Activated CD8-positive, alpha-beta T cell treated with anti-CD3 and anti-CD28 coated beads for 36 hours (primary cell): ENCODE data around the gene DPP6. TPM values are rescaled to one million over a fixed set of nuclear protein-coding genes. Genes with fewer than 3 reads are reported as not detected.
"Not testable (repeated sequence)": the region's sequence is repeated elsewhere in the genome, so short reads cannot be mapped to it uniquely, and the experiment has no call there.

ENCODE experiments used
- ATAC-seq: fragments of 200-7000 bp; cut with Tn5 transposase; one replicate; pipeline ENCODE4 v1.10.0; 2021; ENCODE audit warnings: mild to moderate bottlenecking, moderate library complexity
- CTCF ChIA-PET: fragments of 350-600 bp; sonication (Branson Sonifier 250); formaldehyde crosslinking; loops from one replicate; lab custom pipeline; 2021; ENCODE audit warnings: antibody characterized with exemption; lab: Charles Lee
- POLR2A ChIA-PET: fragments of 350-600 bp; sonication (Branson Sonifier 250); formaldehyde crosslinking; loops from one replicate; lab custom pipeline; 2021; ENCODE audit warnings: antibody characterized with exemption; lab: Charles Lee
- DNase-seq: peaks from one replicate; pipeline ENCODE4 v3.0.0-alpha.2; 2020
- H3K27ac Mint-ChIP-seq: one replicate; pipeline ENCODE4 v1.8.0; 2021; ENCODE audit warnings: mild to moderate bottlenecking, mixed read lengths
- H3K27me3 Mint-ChIP-seq: one replicate; pipeline ENCODE4 v1.8.0; 2021; ENCODE audit warnings: mixed read lengths
- H3K36me3 Mint-ChIP-seq: one replicate; pipeline ENCODE4 v1.8.0; 2021; ENCODE audit warnings: low read depth, mixed read lengths
- H3K4me1 Mint-ChIP-seq: one replicate; pipeline ENCODE4 v1.8.0; 2021; ENCODE audit warnings: low read depth, mixed read lengths
- H3K4me3 Mint-ChIP-seq: one replicate; pipeline ENCODE4 v1.8.0; 2021; ENCODE audit warnings: mild to moderate bottlenecking, moderate library complexity, mixed read lengths
- H3K9me3 Mint-ChIP-seq: one replicate; pipeline ENCODE4 v1.8.0; 2021; ENCODE audit warnings: mixed read lengths
- intact Hi-C: fragments of 100-400 bp; cut with micrococcal nuclease; formaldehyde crosslinking; loops from one replicate; pipeline ENCODE4 v1.10.0; 2022
- total RNA-seq, 2 experiments: library from RNA; stranded (reverse); gene quantifications; one replicate each; pipeline ENCODE4 v1.2.3, GENCODE V29; 2021
- TF ChIP-seq, protein P1 (sequence below): fragments of 200-600 bp; IDR thresholded peaks from one replicate; pipeline ENCODE4 v1.8.0; 2022; ENCODE audit warnings: antibody characterized with exemption, mild to moderate bottlenecking

Gene DPP6
- total RNA-seq, 2 experiments from 2014 or later: not detected

DNA sequence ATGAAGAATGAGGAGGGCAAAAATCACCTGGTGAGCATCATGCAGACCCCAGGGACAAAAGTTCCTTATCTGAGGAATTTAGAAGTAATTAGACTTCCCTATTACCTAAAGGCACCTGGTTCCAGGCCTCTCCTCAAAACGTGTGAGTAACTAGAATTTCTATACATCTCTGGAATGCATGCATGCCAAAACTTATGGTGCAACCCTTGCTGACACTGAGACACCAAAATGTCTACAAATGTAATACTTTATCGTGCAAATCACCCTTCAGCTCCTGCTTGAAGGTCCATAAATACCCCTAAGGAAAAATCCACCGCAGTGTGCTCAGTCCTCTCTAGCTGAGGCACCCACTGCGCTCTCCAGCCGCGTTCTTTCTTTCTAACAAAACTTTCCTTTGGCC, 866.5 kb downstream of the DPP6 start:
- CTCF ChIA-PET: interaction anchor here (1.0 to 2.9 kb wide), 2 partner anchors 9 to 35 kb away, joined by 3 to 21 read pairs; no protein-coding TSS in a partner anchor
- intact Hi-C loops: no loop called here
- POLR2A ChIA-PET: no interaction called here
- DNase-seq: no peak
- Mint-ChIP-seq H3K27ac (no peak overlapping the region), H3K36me3 (no peaks in the 10 kb centered on the region), H3K4me3 (no peak overlapping the region), H3K9me3 (no peaks in the 10 kb centered on the region), H3K4me1 (peaks cover 4% of the 10 kb centered on the region), H3K27me3 (peaks cover 12% of the 10 kb centered on the region)
- ATAC-seq: no peak
- TF ChIP-seq, protein P1, sequence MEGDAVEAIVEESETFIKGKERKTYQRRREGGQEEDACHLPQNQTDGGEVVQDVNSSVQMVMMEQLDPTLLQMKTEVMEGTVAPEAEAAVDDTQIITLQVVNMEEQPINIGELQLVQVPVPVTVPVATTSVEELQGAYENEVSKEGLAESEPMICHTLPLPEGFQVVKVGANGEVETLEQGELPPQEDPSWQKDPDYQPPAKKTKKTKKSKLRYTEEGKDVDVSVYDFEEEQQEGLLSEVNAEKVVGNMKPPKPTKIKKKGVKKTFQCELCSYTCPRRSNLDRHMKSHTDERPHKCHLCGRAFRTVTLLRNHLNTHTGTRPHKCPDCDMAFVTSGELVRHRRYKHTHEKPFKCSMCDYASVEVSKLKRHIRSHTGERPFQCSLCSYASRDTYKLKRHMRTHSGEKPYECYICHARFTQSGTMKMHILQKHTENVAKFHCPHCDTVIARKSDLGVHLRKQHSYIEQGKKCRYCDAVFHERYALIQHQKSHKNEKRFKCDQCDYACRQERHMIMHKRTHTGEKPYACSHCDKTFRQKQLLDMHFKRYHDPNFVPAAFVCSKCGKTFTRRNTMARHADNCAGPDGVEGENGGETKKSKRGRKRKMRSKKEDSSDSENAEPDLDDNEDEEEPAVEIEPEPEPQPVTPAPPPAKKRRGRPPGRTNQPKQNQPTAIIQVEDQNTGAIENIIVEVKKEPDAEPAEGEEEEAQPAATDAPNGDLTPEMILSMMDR: no peak

DNA sequence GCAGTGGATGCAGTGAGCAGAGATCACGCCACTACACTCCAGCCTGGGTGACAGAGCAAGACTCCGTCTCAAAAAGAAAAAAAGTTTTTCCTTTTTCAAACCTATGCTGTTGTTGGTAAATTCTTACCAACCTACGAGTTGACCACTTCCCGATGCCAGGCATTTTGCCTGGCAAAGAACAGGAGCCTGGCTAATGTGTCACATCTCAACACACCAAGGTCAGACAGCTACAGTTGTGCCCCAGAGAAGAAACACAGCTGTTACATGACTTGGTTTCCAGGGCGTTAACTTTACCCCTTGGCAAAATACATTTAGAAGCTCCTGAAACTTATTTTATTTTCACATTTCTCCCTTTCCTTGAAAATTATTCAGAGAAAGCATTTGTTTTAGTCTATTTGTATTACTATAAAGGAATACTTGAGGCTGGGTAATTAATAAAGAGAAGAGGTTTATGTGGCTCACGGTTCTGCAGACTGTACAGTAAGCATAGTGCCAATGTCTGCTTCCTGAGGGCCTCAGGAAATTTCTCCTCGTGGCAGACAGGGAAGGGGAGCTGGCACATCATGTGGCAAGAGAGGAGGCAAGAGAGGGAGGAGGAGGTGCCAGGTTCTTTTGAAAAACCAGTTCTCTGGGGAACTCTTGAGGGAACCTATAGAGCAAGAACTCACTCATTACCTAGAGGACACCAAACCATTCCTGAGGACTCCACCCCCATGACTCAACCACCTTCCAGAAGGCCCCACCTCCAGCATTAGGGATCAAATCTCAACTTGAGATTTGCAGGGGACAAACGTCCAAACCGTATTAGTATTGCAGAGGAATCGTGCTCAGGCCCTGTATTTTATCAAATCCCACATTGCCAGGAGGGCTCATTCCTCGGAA, 867.4 kb downstream of the DPP6 start:
- CTCF ChIA-PET: interaction anchor here (1.0 to 2.9 kb wide), 2 partner anchors 8 to 34 kb away, joined by 3 to 21 read pairs; no protein-coding TSS in a partner anchor

DNA sequence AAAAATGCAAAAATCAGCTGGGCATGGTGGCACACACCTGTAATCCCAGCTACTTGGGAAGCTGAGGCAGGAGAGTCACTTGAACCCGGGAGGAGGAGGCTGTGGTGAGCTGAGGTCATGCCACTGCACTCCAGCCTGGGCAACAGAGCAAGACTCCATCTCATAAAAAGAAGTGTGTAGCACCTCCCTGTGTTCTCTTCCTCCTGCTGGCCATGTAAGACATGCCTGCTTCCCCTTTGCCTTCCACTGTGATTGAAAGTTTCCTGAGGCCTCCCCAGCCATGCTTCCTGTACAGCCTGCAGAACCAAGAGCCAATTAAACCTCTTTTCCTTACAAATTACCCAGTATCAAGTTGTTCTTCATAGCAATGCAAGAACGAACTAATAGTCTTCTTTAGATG, 870.3 kb downstream of the DPP6 start:
- ATAC-seq, POLR2A ChIA-PET, DNase-seq: not testable (repeated sequence)

More for the DNA sequence above, 867.4 kb downstream of the DPP6 start:
- ATAC-seq: no peak
- intact Hi-C loops: loop anchor here (10.0 kb wide), 1 partner anchor 285 kb away; no protein-coding TSS in a partner anchor
- Mint-ChIP-seq H3K36me3 (no peaks in the 10 kb centered on the region), H3K27me3 (peaks cover 9% of the 10 kb centered on the region), H3K27ac (no peak overlapping the region), H3K9me3 (no peaks in the 10 kb centered on the region), H3K4me1 (peaks cover 1% of the 10 kb centered on the region), H3K4me3 (no peak overlapping the region)
- DNase-seq: no peak
- POLR2A ChIA-PET: no interaction called here
- TF ChIP-seq, protein P1: no peak

DNA sequence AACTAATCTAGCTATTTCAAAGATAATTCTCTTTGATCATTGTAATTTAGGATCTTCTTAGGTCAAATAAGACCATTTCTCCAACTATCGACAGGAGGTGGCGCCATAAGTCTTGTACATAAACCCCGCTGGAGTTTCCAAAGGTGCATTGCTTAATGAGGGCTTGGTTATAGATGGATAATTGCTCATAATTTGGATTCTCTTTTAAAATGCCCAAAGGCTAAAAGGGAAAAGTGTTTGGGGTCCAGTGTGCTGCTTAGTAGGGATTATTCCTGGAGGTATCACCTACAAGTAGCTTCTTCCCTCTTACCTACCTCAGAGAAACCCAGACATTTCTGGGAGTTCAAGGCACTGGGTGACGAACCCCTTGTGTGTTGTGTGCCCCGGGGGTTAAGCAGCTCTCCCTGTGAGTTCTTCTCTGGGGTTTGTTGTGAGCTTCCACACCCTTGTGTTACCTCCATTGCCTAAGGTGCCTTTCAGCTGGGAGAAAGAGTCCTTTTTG, 875.5 kb downstream of the DPP6 start:
- Mint-ChIP-seq H3K9me3 (no peaks in the 10 kb centered on the region), H3K4me1 (peaks cover 20% of the 10 kb centered on the region), H3K27ac (peak overlapping the region; percentile 99), H3K27me3 (no peaks in the 10 kb centered on the region), H3K4me3 (peak overlapping the region; percentile 83), H3K36me3 (peaks cover 5% of the 10 kb centered on the region)
- CTCF ChIA-PET: interaction anchor here (0.6 to 4.6 kb wide), 56 partner anchors 9 to 676 kb away, joined by 3 to 155 read pairs (median 4); no protein-coding TSS in a partner anchor
- POLR2A ChIA-PET: interaction anchor here (0.6 to 2.1 kb wide), 9 partner anchors 12 to 371 kb away, joined by 3 to 9 read pairs (median 4); partner anchors contain the start of gene INSIG1
- intact Hi-C loops: loop anchor here (5.0 to 10.0 kb wide), 4 partner anchors 80 to 435 kb away; partner anchors contain the start of gene INSIG1
- DNase-seq: peak; percentile 94
- peak; percentile 67 for ATAC-seq
- TF ChIP-seq, protein P1: peak; percentile 87

More for the DNA sequence above, 870.3 kb downstream of the DPP6 start:
- CTCF ChIA-PET: interaction anchor here (1.4 to 3.5 kb wide), 3 partner anchors 9 to 30 kb away, joined by 4 to 22 read pairs (median 19); no protein-coding TSS in a partner anchor
- not testable (repeated sequence) for H3K36me3 Mint-ChIP-seq, H3K4me1 Mint-ChIP-seq, H3K4me3 Mint-ChIP-seq, H3K9me3 Mint-ChIP-seq, H3K27ac Mint-ChIP-seq, H3K27me3 Mint-ChIP-seq
- intact Hi-C loops: loop anchor here (10.0 kb wide), 1 partner anchor 282 kb away; no protein-coding TSS in a partner anchor
